SU-DHL-6 (cell line): ENCODE results near the gene CADPS.

Experiments used
- H2AFZ ChIP-seq: fragments of 200-600 bp; sonication (generic); 2 replicates; pipeline ENCODE4 v1.6.1; 2014; ENCODE audit warnings: low read depth, mild to moderate bottlenecking, moderate library complexity, mixed read lengths, antibody characterized with exemption, low read length; ENCODE audit not compliant: severe bottlenecking
- H3F3A ChIP-seq: fragments of 200-600 bp; shearing (Covaris generic); 2 replicates; pipeline ENCODE4 v1.6.0; 2016; ENCODE audit warnings: antibody characterized with exemption, mild to moderate bottlenecking; ENCODE audit not compliant: insufficient read depth
- H3K27ac ChIP-seq: fragments of 200-600 bp; sonication (generic); 2 replicates; pipeline ENCODE4 v1.5.1; 2016; ENCODE audit warnings: low read depth, mild to moderate bottlenecking, low read length, moderate library complexity, mixed read lengths
- H3K27me3 ChIP-seq: fragments of 200-600 bp; sonication (generic), shearing (Covaris generic); 2 replicates; pipeline ENCODE4 v1.6.0; 2014; ENCODE audit warnings: mild to moderate bottlenecking, low read length
- H3K36me3 ChIP-seq: fragments of 200-600 bp; sonication (generic); 2 replicates; pipeline ENCODE4 v1.6.1; 2014; ENCODE audit warnings: mild to moderate bottlenecking, low read length, mixed read lengths
- H3K4me2 ChIP-seq: fragments of 300-600, 200-600 bp; shearing (Covaris generic), sonication (generic); 2 replicates; pipeline ENCODE4 v1.6.0; 2014; ENCODE audit warnings: low read length, low read depth, mild to moderate bottlenecking; ENCODE audit not compliant: poor library complexity, severe bottlenecking
- H3K4me3 ChIP-seq: fragments of 200-600 bp; sonication (generic); 2 replicates; pipeline ENCODE4 v1.5.1; 2014; ENCODE audit warnings: antibody characterized with exemption, low read length, mild to moderate bottlenecking, mixed read lengths; ENCODE audit not compliant: insufficient read depth, poor library complexity, severe bottlenecking
- H3K79me2 ChIP-seq: fragments of 200-600 bp; sonication (generic); 2 replicates; pipeline ENCODE4 v1.6.1; 2014; ENCODE audit warnings: mild to moderate bottlenecking, low read length, moderate library complexity; ENCODE audit not compliant: insufficient read depth
- H3K9ac ChIP-seq: fragments of 200-600 bp; sonication (generic); 2 replicates; pipeline ENCODE4 v1.7.0; 2014; ENCODE audit warnings: mild to moderate bottlenecking, low read length
- H3K9me2 ChIP-seq: fragments of 200-600 bp; sonication (generic); replicated peaks from 2 replicates; pipeline ENCODE4 v1.6.1; 2014; ENCODE audit warnings: low read length; ENCODE audit not compliant: insufficient read depth
- H3K9me3 ChIP-seq: fragments of 200-600 bp; sonication (generic); 2 replicates; pipeline ENCODE4 v1.6.1; 2014; ENCODE audit warnings: low read length, mixed read lengths; ENCODE audit not compliant: insufficient read depth
- H4K20me1 ChIP-seq: fragments of 200-600 bp; sonication (generic); 2 replicates; pipeline ENCODE4 v1.6.1; 2014; ENCODE audit warnings: low read depth, mild to moderate bottlenecking, antibody characterized with exemption, low read length, moderate library complexity, mixed read lengths
- EZH2phosphoT487 ChIP-seq: fragments of 200-600 bp; sonication (generic), shearing (Covaris generic); conservative IDR thresholded peaks from 2 replicates; pipeline ENCODE4 v1.6.1; 2018; ENCODE audit warnings: mild to moderate bottlenecking, antibody characterized with exemption, low read length, moderate library complexity, mixed read lengths
- TF ChIP-seq, protein P1 (sequence below): fragments of 200-600 bp; sonication (generic); IDR thresholded peaks from one replicate; pipeline ENCODE4 v1.5.1; 2017; ENCODE audit warnings: antibody characterized with exemption, mild to moderate bottlenecking, low read length, moderate library complexity; ENCODE audit not compliant: insufficient read depth, poor library complexity, severe bottlenecking

The CADPS gene

DNA sequence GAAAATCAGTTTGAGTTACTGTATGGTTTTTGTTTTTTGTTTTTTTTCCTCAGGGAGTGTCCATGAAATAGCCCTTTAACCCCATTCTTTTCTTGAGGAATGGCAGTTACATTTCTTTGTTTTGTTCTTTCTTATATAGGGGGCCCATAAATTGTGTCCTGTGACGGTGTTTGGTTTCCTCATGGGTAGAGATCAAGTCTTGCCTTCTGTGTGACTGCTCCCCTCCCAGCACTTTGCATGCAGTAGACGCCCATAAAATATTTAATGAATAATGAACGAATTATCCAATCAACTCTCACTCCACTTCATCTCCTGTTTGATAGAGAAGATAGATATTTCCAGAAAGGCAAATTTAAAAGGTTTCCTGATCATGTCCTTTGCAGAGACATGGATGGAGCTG, 78.1 kb downstream of the CADPS start:
- peaks cover 18% of the 10 kb centered on the region for H3F3A ChIP-seq
- no peaks in the 10 kb centered on the region; the same call in 1 of the 2 replicates for H3K36me3 ChIP-seq
- H2AFZ ChIP-seq, result no peak overlapping the region
- no peaks in the 10 kb centered on the region for H3K9me2 ChIP-seq
- H3K27ac ChIP-seq, result peak overlapping the region; percentile 88
- peak overlapping the region; percentile 33 for H3K9ac ChIP-seq
- no peak overlapping the region for H3K4me3 ChIP-seq
- no peaks in the 10 kb centered on the region for H3K27me3 ChIP-seq
- no peaks in the 10 kb centered on the region for H3K9me3 ChIP-seq
- peak overlapping the region; percentile 34 for H3K4me2 ChIP-seq
- no peaks in the 10 kb centered on the region for H3K79me2 ChIP-seq
- H4K20me1 ChIP-seq, result no peaks in the 10 kb centered on the region
- TF ChIP-seq EZH2phosphoT487, result no peak
- TF ChIP-seq, protein P1, sequence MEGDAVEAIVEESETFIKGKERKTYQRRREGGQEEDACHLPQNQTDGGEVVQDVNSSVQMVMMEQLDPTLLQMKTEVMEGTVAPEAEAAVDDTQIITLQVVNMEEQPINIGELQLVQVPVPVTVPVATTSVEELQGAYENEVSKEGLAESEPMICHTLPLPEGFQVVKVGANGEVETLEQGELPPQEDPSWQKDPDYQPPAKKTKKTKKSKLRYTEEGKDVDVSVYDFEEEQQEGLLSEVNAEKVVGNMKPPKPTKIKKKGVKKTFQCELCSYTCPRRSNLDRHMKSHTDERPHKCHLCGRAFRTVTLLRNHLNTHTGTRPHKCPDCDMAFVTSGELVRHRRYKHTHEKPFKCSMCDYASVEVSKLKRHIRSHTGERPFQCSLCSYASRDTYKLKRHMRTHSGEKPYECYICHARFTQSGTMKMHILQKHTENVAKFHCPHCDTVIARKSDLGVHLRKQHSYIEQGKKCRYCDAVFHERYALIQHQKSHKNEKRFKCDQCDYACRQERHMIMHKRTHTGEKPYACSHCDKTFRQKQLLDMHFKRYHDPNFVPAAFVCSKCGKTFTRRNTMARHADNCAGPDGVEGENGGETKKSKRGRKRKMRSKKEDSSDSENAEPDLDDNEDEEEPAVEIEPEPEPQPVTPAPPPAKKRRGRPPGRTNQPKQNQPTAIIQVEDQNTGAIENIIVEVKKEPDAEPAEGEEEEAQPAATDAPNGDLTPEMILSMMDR, result no peak

DNA sequence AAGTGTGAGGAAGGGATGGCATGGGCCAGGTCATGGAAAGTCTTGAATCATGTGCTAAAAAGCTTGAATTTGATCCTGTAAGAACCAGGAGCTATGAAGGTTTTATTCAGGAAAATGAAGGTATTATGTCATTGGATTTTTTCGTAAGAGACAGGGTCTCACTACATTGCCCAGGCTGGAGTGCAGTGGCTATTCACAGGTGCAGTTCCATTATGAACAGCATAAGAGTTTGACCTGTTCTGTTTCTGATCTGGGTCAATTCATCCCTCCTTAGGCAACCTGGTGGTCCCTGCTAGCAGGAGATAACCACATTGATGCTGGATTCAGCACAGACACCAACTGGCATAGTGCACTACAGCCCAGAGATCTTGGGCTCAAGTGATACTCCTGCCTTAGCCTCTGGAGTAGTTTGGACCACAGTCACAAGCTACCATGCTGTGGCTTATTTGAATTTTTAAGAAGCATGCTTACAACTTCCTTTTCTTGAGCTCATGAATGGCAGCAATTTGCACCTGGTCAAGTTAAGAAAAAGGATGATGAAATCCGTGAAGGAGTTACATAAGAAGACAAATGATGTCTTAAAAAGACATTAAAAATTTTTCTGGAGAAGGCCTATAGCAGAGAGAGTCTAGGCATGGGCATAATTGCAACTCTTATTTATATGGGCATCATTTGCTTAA, 79.1 kb downstream of the CADPS start:
- H3K9me3 ChIP-seq, result no peaks in the 10 kb centered on the region
- H4K20me1 ChIP-seq, result no peaks in the 10 kb centered on the region
- H3K79me2 ChIP-seq, result no peaks in the 10 kb centered on the region
- no peaks in the 10 kb centered on the region for H3K27me3 ChIP-seq
- peak overlapping the region; percentile 88 for H3K27ac ChIP-seq
- H3K9ac ChIP-seq, result peak overlapping the region; percentile 33
- TF ChIP-seq EZH2phosphoT487, result no peak
- TF ChIP-seq, protein P1, result no peak
- H3K36me3 ChIP-seq, result no peaks in the 10 kb centered on the region; the same call in 1 of the 2 replicates
- peaks cover 11% of the 10 kb centered on the region; the same call in 1 of the 2 replicates for H3F3A ChIP-seq
- H3K4me2 ChIP-seq, result peak overlapping the region; percentile 34
- H3K9me2 ChIP-seq, result no peaks in the 10 kb centered on the region
- peak overlapping the region; percentile 46 for H2AFZ ChIP-seq
- H3K4me3 ChIP-seq, result no peak overlapping the region

DNA sequence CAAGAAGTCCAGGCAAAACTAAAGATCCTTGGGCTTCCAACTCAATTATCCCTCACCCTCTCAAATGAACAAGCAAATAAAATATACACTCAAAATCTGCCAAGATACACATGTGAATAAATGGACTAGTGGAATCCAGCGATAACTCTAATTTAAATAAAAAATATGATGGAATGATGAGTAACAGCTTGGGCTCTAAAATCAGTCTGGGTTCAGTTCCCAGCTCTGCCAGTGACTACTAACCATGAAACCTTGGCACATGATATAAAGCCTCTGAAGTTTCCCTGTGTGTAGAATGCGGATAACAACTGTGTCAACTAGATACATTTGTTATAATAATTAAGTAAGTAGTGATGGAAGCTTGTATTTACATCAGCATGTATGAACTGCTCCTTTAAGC, 81.3 kb downstream of the CADPS start:
- Histone ChIP-seq H3K9me3 (no peaks in the 10 kb centered on the region), H3K4me2 (no peak overlapping the region), H4K20me1 (no peaks in the 10 kb centered on the region), H3F3A (0 out of 2 replicates have a peak, but pooled peaks cover 7% of the 10 kb centered on the region), H3K27me3 (no peaks in the 10 kb centered on the region), H2AFZ (no peak overlapping the region), H3K9me2 (no peaks in the 10 kb centered on the region), H3K79me2 (no peaks in the 10 kb centered on the region), H3K27ac (no peak overlapping the region), H3K9ac (no peak overlapping the region), H3K36me3 (no peaks in the 10 kb centered on the region; the same call in 1 of the 2 replicates), H3K4me3 (no peak overlapping the region)
- TF ChIP-seq, protein P1, result no peak
- no peak for TF ChIP-seq EZH2phosphoT487
